SK-N-SH (cell line): ENCODE data around the gene KIF3B. TPM values are rescaled to one million over a fixed set of nuclear protein-coding genes. Genes with fewer than 3 reads are reported as not detected.
"Not testable (repeated sequence)": the region's sequence is repeated elsewhere in the genome, so short reads cannot be mapped to it uniquely, and the experiment has no call there.

Experiments
- CTCF ChIA-PET: fragments of 300-600, 350-600 bp; formaldehyde crosslinking; extraction: SDS; loops from one replicate; lab custom pipeline; 2021; lab: Yijun Ruan, JAX
- POLR2A ChIA-PET: fragments of 350-600 bp; sonication (Branson Sonifier 250); formaldehyde crosslinking; extraction: SDS; loops from one replicate; lab custom pipeline; 2020; ENCODE audit warnings: antibody characterized with exemption, inconsistent platforms; lab: Yijun Ruan, JAX
- DNase-seq: peaks from one replicate; pipeline ENCODE4 v3.0.0; 2012
- H2AFZ ChIP-seq: fragments of 200-600 bp; sonication (generic); 2 replicates; pipeline ENCODE4 v1.8.1; 2016; ENCODE audit warnings: antibody characterized with exemption, mild to moderate bottlenecking, low read depth
- H3F3A ChIP-seq: fragments of 200-600 bp; sonication (generic); replicated peaks from 2 replicates; pipeline ENCODE3; 2016; ENCODE audit warnings: antibody characterized with exemption, mild to moderate bottlenecking; ENCODE audit not compliant: insufficient read depth
- H3K27ac ChIP-seq, 2 experiments: fragments of 200-500 bp in 1 of 2; fragments of 200-600 bp in 1 of 2; sonication (Bioruptor generic) in 1 of 2; sonication (generic), shearing (Covaris generic) in 1 of 2; 2 replicates each; pipeline versions ENCODE4 v1.5.1 to v1.6.1; 2014 to 2016; ENCODE audit warnings: low read depth in 2 of 2, inconsistent platforms in 1 of 2, low read length in 1 of 2, mild to moderate bottlenecking in 1 of 2, mixed read lengths in 1 of 2
- H3K27me3 ChIP-seq: fragments of 200-600 bp; sonication (generic), shearing (Covaris generic); 2 replicates; pipeline ENCODE4 v1.6.1; 2016; ENCODE audit warnings: mixed run types; ENCODE audit not compliant: insufficient read depth
- H3K36me3 ChIP-seq, 2 experiments: fragments of 200-500 bp in 1 of 2; fragments of 200-600 bp in 1 of 2; sonication (Bioruptor generic) in 1 of 2; sonication (generic) in 1 of 2; replicated peaks in 1 of 2; 2 replicates each; pipeline versions ENCODE3 to v1.5.1; 2014 to 2016; ENCODE audit warnings: low read length in 1 of 2, mild to moderate bottlenecking in 1 of 2; ENCODE audit not compliant: insufficient read depth in 2 of 2, control insufficient read depth in 1 of 2
- H3K4me1 ChIP-seq, 2 experiments: fragments of 200-500 bp in 1 of 2; fragments of 200-600 bp in 1 of 2; sonication (Bioruptor generic) in 1 of 2; sonication (generic), shearing (Covaris generic) in 1 of 2; 2 replicates each; pipeline versions ENCODE4 v1.5.1 to v1.6.1; 2014 to 2016; ENCODE audit warnings: low read depth in 1 of 2, low read length in 1 of 2, mixed run types in 1 of 2; ENCODE audit not compliant: insufficient read depth in 2 of 2, control insufficient read depth in 1 of 2
- H3K4me2 ChIP-seq: fragments of 200-600 bp; sonication (generic), shearing (Covaris generic); 2 replicates; pipeline ENCODE4 v1.6.1; 2017; ENCODE audit warnings: mixed run types
- H3K4me3 ChIP-seq, 2 experiments: fragments of 200-500 bp in 1 of 2; fragments of 200-600 bp in 1 of 2; sonication (Bioruptor generic) in 1 of 2; sonication (generic), shearing (Covaris generic) in 1 of 2; 2 replicates each; pipeline versions ENCODE4 v1.5.1 to v1.8.1; 2014 to 2016; ENCODE audit warnings: low read depth in 2 of 2, inconsistent platforms in 1 of 2, low read length in 1 of 2, mild to moderate bottlenecking in 1 of 2, mixed read lengths in 1 of 2, moderate library complexity in 1 of 2
- H3K79me2 ChIP-seq: fragments of 200-600 bp; sonication (generic); 2 replicates; pipeline ENCODE4 v1.8.1; 2017; ENCODE audit warnings: mild to moderate bottlenecking; ENCODE audit not compliant: insufficient read depth
- H3K9ac ChIP-seq: fragments of 200-600 bp; sonication (generic); 2 replicates; pipeline ENCODE4 v1.6.1; 2017; ENCODE audit warnings: mixed run types
- H3K9me2 ChIP-seq: fragments of 200-600 bp; sonication (generic); 2 replicates; pipeline ENCODE4 v1.6.1; 2017; ENCODE audit warnings: mixed run types
- H3K9me3 ChIP-seq: fragments of 200-600 bp; sonication (generic); 2 replicates; pipeline ENCODE4 v1.6.1; 2017; ENCODE audit warnings: mixed run types, mild to moderate bottlenecking, moderate library complexity
- H4K20me1 ChIP-seq: fragments of 200-600 bp; sonication (generic); 2 replicates; pipeline ENCODE4 v1.6.1; 2017; ENCODE audit warnings: mild to moderate bottlenecking, mixed run types; ENCODE audit not compliant: insufficient read depth
- EZH2phosphoT487 ChIP-seq: fragments of 200-600 bp; sonication (generic); IDR thresholded peaks from 2 replicates; pipeline ENCODE4 v1.6.1; 2017; ENCODE audit warnings: low read depth, mixed run types, mild to moderate bottlenecking, antibody characterized with exemption, moderate library complexity, borderline replicate concordance
- FOXM1 ChIP-seq: IDR thresholded peaks from 2 replicates; pipeline ENCODE4 v1.4.0; 2012; ENCODE audit warnings: low read depth, mild to moderate bottlenecking
- NFIC ChIP-seq: IDR thresholded peaks from 2 replicates; pipeline ENCODE4 v1.4.0; 2012; ENCODE audit warnings: borderline replicate concordance
- RFX5 ChIP-seq: IDR thresholded peaks from 2 replicates; pipeline ENCODE4 v1.6.1; 2012; ENCODE audit warnings: mild to moderate bottlenecking, improper control_type of control experiment, low read length
- TCF12 ChIP-seq: IDR thresholded peaks from 2 replicates; pipeline ENCODE4 v1.4.0; 2012
- YY1 ChIP-seq: IDR thresholded peaks from 2 replicates; pipeline ENCODE4 v1.4.0; 2012; ENCODE audit warnings: low read depth, mild to moderate bottlenecking
- WGBS: methylation state at CpG from one replicate; pipeline ENCODE4 v1.1.6; 2017; ENCODE audit warnings: low lambda C conversion rate; 5-methylcytosine and 5-hydroxymethylcytosine counted together
- polyA plus RNA-seq, 3 experiments: library from polyadenylated mRNA; depleted of rRNA; stranded (reverse); fragments of >200 nt; gene quantifications; 2 replicates each; pipeline ENCODE4 v1.2.3, GENCODE V29; 2012
- TF ChIP-seq, protein P1 (sequence below): IDR thresholded peaks from 2 replicates; pipeline ENCODE4 v1.6.1; 2012; ENCODE audit warnings: mild to moderate bottlenecking, low read depth, low read length, moderate library complexity
- TF ChIP-seq, protein P2 (sequence below): fragments of 200-600 bp; sonication (generic); IDR thresholded peaks from 2 replicates; pipeline ENCODE4 v1.6.1; 2017; ENCODE audit warnings: antibody characterized with exemption, mild to moderate bottlenecking, moderate library complexity

KIF3B gene
- polyA plus RNA-seq, 1 of the 3 experiments (the other 2 are of a cell fraction): 18.6 TPM

DNA sequence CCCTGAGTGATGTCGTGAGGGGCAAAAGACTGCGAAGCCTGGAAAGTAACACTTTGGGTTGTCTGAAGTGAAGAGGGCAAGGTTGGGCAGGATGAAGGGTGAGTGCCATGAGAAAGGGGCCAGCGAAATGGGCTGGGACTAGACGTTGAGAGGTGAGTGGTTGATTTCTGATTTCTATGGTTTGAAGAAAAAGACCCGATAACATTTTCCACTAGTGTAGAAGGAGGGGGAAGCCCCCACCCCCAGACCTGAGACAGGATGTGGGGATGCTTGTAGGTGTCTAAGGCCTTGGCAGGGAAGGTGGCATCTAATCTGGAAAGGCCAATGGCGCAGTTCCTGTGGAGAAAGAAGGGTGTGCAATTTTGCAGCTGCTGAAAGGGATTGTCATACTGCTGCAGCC is 25.3 kb upstream of the KIF3B start (continued):
- TF ChIP-seq, protein P1, sequence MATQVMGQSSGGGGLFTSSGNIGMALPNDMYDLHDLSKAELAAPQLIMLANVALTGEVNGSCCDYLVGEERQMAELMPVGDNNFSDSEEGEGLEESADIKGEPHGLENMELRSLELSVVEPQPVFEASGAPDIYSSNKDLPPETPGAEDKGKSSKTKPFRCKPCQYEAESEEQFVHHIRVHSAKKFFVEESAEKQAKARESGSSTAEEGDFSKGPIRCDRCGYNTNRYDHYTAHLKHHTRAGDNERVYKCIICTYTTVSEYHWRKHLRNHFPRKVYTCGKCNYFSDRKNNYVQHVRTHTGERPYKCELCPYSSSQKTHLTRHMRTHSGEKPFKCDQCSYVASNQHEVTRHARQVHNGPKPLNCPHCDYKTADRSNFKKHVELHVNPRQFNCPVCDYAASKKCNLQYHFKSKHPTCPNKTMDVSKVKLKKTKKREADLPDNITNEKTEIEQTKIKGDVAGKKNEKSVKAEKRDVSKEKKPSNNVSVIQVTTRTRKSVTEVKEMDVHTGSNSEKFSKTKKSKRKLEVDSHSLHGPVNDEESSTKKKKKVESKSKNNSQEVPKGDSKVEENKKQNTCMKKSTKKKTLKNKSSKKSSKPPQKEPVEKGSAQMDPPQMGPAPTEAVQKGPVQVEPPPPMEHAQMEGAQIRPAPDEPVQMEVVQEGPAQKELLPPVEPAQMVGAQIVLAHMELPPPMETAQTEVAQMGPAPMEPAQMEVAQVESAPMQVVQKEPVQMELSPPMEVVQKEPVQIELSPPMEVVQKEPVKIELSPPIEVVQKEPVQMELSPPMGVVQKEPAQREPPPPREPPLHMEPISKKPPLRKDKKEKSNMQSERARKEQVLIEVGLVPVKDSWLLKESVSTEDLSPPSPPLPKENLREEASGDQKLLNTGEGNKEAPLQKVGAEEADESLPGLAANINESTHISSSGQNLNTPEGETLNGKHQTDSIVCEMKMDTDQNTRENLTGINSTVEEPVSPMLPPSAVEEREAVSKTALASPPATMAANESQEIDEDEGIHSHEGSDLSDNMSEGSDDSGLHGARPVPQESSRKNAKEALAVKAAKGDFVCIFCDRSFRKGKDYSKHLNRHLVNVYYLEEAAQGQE: no peak
- TF ChIP-seq EZH2phosphoT487: no peak
- TF ChIP-seq, protein P2, sequence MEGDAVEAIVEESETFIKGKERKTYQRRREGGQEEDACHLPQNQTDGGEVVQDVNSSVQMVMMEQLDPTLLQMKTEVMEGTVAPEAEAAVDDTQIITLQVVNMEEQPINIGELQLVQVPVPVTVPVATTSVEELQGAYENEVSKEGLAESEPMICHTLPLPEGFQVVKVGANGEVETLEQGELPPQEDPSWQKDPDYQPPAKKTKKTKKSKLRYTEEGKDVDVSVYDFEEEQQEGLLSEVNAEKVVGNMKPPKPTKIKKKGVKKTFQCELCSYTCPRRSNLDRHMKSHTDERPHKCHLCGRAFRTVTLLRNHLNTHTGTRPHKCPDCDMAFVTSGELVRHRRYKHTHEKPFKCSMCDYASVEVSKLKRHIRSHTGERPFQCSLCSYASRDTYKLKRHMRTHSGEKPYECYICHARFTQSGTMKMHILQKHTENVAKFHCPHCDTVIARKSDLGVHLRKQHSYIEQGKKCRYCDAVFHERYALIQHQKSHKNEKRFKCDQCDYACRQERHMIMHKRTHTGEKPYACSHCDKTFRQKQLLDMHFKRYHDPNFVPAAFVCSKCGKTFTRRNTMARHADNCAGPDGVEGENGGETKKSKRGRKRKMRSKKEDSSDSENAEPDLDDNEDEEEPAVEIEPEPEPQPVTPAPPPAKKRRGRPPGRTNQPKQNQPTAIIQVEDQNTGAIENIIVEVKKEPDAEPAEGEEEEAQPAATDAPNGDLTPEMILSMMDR: no peak

DNA sequence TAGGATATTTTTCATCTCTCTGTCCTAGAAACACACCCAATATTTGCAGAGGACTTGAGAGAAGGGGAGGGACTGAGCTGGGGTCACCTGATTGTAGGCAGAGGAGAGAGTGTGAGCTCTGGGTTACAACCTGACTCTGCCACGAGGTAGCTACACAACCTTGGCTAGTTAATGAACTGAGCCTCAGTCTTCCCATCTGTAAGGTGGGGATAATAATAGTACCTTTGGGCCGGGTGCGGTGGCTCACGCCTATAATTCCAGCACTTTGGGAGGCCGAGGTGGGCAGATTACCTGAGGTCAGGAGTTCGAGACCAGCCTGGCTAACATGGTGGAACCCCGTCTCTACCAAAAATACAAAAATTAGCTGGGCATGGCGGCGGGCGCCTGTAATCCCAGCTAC is 16.5 kb upstream of the KIF3B start:
- H3K27me3 ChIP-seq, POLR2A ChIA-PET, H2AFZ ChIP-seq, H3K9me2 ChIP-seq, H3F3A ChIP-seq, CTCF ChIA-PET, H3K9me3 ChIP-seq, H4K20me1 ChIP-seq, H3K4me2 ChIP-seq, H3K79me2 ChIP-seq, H3K9ac ChIP-seq, H3K4me3 ChIP-seq, H3K27ac ChIP-seq, H3K36me3 ChIP-seq, DNase-seq, H3K4me1 ChIP-seq: not testable (repeated sequence)
- 86% methylated on average over 8 of the region's 10 CpGs for WGBS

DNA sequence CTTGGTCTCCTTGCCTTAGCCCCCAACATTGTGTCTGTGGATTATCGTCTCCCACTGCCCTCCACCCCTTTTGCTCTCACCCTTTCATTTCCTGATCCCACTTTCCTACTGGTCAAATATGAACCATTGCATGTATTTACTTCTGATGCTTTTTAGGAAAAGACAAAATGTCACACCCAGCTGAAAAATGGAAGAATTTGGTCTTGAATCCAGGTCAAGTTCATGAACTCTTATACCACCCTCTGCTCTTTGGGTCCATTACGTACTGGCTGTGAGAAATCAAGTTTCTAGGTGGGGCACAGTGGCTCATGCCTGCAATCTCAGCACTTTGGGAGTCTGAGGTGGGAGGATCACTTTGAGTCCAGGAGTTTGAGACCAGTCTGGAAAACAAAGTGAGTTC is 15.8 kb upstream of the KIF3B start:
- no peak overlapping the region for H3K27ac ChIP-seq
- no peak overlapping the region for H3K4me2 ChIP-seq
- no peak for DNase-seq
- CTCF ChIA-PET: no interaction called here
- H3F3A ChIP-seq: peaks cover 2% of the 10 kb centered on the region
- no peaks in the 10 kb centered on the region for H3K4me1 ChIP-seq
- no peaks in the 10 kb centered on the region for H4K20me1 ChIP-seq
- no peaks in the 10 kb centered on the region for H3K9me2 ChIP-seq
- TF ChIP-seq RFX5 (no peak), TCF12 (no peak), FOXM1 (no peak), NFIC (no peak), YY1 (no peak)
- TF ChIP-seq, all 33 proteins: peak for 0
- WGBS: 95% methylated on average over 2 of the region's 2 CpGs
- H3K9ac ChIP-seq: no peak overlapping the region
- H3K79me2 ChIP-seq: no peaks in the 10 kb centered on the region
- H2AFZ ChIP-seq: no peak overlapping the region
- no peak overlapping the region for H3K4me3 ChIP-seq
- POLR2A ChIA-PET: no interaction called here
- H3K36me3 ChIP-seq: no peaks in the 10 kb centered on the region
- H3K27me3 ChIP-seq: no peaks in the 10 kb centered on the region
- no peaks in the 10 kb centered on the region for H3K9me3 ChIP-seq
